ENCODE data around the gene CNBD2. TPM values are rescaled to one million over a fixed set of nuclear protein-coding genes. Genes with fewer than 3 reads are reported as not detected.

CNBD2 gene
- total RNA-seq, 1 donor from 2014 or later: 2.9 TPM

GRCh38 chr20:35974256-35974655 is 5.9 kb downstream of the CNBD2 start:
- DNase-seq (ENCODE audit: low spot score): no peak

GRCh38 chr20:35975576-35976373 is 7.4 kb downstream of the CNBD2 start:
- no peak for DNase-seq (ENCODE audit: low spot score)

- DNase-seq (ENCODE audit: low spot score): no peak
Observed at GRCh38 chr20:35978041-35978513, 9.7 kb downstream of the CNBD2 start.

GRCh38 chr20:35979544-35979943 is 11.2 kb downstream of the CNBD2 start:
- DNase-seq (ENCODE audit: low spot score): no peak

- DNase-seq (ENCODE audit: low spot score): no peak
Observed at GRCh38 chr20:35981969-35982368, 13.6 kb downstream of the CNBD2 start.

- no peak for DNase-seq (ENCODE audit: low spot score)
Observed at GRCh38 chr20:35984382-35984781, 16.0 kb downstream of the CNBD2 start.

- no peak for DNase-seq (ENCODE audit: low spot score)
Observed at GRCh38 chr20:35985806-35986205, 17.4 kb downstream of the CNBD2 start.

GRCh38 chr20:35988910-35989463 is 20.6 kb downstream of the CNBD2 start:
- peak; percentile 1 for DNase-seq (ENCODE audit: low spot score)

- peak; percentile 5 for DNase-seq (ENCODE audit: low spot score)
Observed at GRCh38 chr20:35991142-35991771, 22.9 kb downstream of the CNBD2 start.

GRCh38 chr20:35992713-35993335 is 24.4 kb downstream of the CNBD2 start:
- peak; percentile 57 for DNase-seq (ENCODE audit: low spot score)

GRCh38 chr20:35994994-35995453 is 26.6 kb downstream of the CNBD2 start:
- DNase-seq (ENCODE audit: low spot score): peak; percentile 92

- DNase-seq (ENCODE audit: low spot score): peak; percentile 59
Observed at GRCh38 chr20:35996492-35996891, 28.1 kb downstream of the CNBD2 start.

- DNase-seq (ENCODE audit: low spot score): peak; percentile 57
Observed at GRCh38 chr20:36001331-36001730, 32.9 kb downstream of the CNBD2 start.

GRCh38 chr20:36002855-36003254 is 34.5 kb downstream of the CNBD2 start:
- DNase-seq (ENCODE audit: low spot score): no peak

- DNase-seq (ENCODE audit: low spot score): peak; percentile 24
Observed at GRCh38 chr20:36004045-36004444, 35.7 kb downstream of the CNBD2 start.

GRCh38 chr20:36008461-36009035 is 40.2 kb downstream of the CNBD2 start:
- peak; percentile 2 for DNase-seq (ENCODE audit: low spot score)

GRCh38 chr20:36010076-36010475 is 41.7 kb downstream of the CNBD2 start:
- no peak for DNase-seq (ENCODE audit: low spot score)

GRCh38 chr20:36010825-36011224 is 42.4 kb downstream of the CNBD2 start:
- peak; percentile 62 for DNase-seq (ENCODE audit: low spot score)

GRCh38 chr20:36015806-36016403 is 47.5 kb downstream of the CNBD2 start:
- no peak for DNase-seq (ENCODE audit: low spot score)

GRCh38 chr20:36017048-36017951 is 48.9 kb downstream of the CNBD2 start:
- peak; percentile 37 for DNase-seq (ENCODE audit: low spot score)
